GM21367 (cell line): Measurements from ENCODE around the gene NKAIN4.
"Not testable (repeated sequence)": the region's sequence is repeated elsewhere in the genome, so short reads cannot be mapped to it uniquely, and the experiment has no call there.

Experiments used
- ATAC-seq: cut with Tn5 transposase; IDR thresholded peaks from one replicate; pipeline ENCODE4 v1.9.1; 2021; ENCODE audit not compliant: unreplicated experiment

The NKAIN4 gene

DNA sequence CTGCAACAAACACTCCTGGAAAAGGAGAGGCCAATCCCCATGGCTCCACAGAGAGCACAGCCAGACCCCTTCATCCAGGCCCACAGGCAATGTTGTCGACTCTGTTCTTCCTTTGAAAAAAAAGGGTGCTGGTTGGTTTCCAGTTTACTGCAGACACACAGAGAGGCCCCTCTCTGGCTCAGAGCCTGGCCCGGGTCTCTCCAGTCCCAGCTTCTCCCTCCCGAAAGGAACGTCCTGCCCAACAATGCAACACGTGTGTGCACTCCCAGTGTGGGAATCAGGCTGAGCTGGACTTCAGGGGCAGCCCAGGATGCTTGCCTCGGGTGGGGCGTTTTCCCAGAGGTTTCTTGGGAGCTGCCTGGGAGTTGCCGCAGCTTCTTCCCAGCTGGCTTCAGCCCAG lies 4.5 kb upstream of the NKAIN4 start:
- ATAC-seq = no peak

GRCh38 chr20:63257629-63258028 lies 3.4 kb upstream of the NKAIN4 start:
- ATAC-seq = no peak

DNA sequence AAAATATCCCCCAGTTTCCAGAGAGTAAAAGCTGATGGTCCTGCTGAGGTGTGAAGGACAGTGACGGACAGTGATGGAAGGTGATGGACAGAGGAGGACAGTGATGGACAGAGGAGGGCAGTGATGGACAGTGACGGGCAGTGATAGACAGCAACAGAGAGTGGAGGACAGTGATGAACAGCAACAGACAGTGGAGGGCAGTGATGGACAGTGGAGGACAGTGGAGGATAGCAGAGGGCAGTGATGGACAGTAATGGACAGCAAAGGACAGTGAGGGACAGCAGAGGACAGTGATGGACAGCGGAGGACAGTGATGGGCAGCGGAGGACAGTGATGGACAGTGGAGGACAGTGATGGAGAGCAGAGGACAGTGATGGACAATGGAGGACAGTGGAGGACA lies 2.7 kb upstream of the NKAIN4 start:
- ATAC-seq = no peak

- ATAC-seq = no peak
Measured at GRCh38 chr20:63255931-63256704, 1.9 kb upstream of the NKAIN4 start.

DNA sequence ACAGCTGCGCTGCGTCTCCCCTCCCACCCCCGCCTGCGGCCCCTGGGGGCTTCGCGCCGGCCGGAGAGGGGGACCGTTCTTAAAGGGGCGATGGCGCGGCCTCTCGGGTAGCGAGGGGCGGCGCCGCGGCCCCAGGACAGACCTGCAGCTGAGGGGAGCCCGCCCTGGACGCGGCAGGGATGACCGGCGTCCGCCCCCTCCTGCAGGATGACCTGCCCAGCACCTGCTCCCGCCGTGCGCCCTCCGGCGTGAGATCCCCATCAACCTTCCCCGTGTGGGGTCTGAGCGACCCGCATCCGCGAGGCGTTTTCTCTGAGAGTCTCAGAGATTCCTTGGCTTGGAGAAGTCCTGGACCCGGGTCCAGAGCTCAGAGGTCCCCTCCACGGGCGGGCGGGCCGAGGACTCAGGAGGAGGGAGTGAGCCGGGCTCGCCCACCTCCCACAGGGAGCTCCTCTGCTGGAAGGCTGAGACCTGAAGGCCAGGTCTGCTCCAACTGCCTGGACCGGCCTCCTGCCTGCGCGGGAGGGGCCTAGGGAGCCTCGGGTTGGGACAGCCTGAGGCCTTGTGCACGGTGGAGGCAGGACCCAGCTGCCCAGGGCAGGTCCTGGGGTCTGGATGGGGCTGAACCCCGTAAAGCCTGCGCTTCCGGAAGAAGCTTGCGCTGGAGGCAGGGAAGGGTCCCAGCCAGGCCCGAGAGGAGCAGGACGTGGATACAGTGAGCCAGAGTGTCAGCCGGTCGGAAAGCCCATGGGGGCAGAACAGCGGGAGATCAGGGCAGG lies 532 bp upstream of the NKAIN4 start:
- no peak for ATAC-seq

GRCh38 chr20:63253438-63254231 lies 628 bp downstream of the NKAIN4 start:
- no peak for ATAC-seq

DNA sequence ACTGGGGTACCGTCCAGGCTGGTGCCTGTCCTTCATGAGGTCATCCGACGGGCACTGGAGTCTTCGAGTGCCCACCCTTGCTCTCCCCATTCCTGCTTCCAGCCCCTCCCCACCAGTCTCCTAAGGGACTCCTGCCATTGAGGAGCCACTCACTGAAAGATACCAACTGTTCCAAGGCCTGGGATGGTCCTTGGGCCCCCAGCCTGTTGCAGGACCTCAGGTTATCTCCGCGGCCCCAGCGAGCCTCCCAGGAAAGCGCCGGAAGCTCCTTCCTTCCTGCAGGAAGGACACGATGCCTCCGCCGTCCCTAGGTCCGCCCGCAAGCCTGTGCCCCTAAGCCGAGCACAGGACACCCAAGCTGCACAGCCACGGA lies 1.2 kb downstream of the NKAIN4 start:
- ATAC-seq = no peak

DNA sequence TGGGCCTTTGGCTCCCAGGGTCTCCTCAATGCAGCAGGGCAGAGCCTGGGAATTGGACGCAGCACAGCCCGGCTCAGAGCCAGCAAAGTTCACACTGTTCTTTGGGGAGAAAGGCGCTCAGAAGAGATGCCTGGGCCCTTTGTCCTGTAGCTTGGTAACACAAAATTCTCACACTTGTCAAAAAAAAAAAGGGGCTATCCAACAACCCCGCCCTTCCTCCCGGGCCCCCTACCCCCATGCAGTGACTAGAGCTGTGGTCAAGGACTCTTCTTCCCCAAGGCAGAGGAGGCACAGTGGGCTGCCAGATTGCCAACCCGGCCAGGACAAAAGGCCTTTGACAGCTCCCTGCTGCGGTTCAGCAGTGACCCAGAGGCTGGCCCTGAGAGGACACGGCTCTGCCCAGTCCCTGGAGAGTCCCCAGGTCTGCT lies 2.0 kb downstream of the NKAIN4 start:
- no peak for ATAC-seq

GRCh38 chr20:63251350-63251749 lies 2.9 kb downstream of the NKAIN4 start:
- ATAC-seq = not testable (repeated sequence)

- no peak for ATAC-seq
Measured at GRCh38 chr20:63249891-63250290, 4.4 kb downstream of the NKAIN4 start.

GRCh38 chr20:63248835-63249591 lies 5.2 kb downstream of the NKAIN4 start:
- ATAC-seq = no peak

DNA sequence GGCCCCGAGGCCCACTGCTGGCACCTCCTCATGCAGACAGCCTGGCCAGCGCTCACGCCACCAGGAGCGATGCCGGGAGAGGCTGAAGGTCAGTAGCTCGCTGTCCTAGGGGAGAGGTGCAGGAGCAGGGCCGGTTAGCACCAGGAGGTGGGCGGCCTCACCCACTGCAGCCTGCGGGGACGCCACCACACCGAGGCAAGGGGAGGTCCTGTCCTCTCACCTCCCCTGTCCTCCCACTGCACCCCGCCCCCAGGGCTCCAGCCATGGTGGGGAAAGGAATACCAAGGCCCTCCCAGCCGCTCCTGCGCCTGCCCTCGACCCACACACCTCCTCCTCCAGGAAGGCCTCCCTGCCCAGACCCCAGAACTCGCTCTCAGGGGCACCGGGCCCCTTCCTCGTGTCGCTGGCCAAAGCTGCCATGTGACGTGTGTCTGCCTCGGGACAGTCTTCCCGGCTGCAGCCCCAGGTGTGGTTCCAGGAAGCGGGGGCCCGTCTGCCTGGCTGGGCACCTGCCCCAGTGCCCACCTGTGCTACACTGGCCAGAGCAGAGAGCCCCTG lies 6.5 kb downstream of the NKAIN4 start:
- ATAC-seq = no peak

GRCh38 chr20:63246490-63247288 lies 7.6 kb downstream of the NKAIN4 start:
- ATAC-seq = no peak

GRCh38 chr20:63244468-63244867 lies 9.8 kb downstream of the NKAIN4 start:
- ATAC-seq = no peak

DNA sequence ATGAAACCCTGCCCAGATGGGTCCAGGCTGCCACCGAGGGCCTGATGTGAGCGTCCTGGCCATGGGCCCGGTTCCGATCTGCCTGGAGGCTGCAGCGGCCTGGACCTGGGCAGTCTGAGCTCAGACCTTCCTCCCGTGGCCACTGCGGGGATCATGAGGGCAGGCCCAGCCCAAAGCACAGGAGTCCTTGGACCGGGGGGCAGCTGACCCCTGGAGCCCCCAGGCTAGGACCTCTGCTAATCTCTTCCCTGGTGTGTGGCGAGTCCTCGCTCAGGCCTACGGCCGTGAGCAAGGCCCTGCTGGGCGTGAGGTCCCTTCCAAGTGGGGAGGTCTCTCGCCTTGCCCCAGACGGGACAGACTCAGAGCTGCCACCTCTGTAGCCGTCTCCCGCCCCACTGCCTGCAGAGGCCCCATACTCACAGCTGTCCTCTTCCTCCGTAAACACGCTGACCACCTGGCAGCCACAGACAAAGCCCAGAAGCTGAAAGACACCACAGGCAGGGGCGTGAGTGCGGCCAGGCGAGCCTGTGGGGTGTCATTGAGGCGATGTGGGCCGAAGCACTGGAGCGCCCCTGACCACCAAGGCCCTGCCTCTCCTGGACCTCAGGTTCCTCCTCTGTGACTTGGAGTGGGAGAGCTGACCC lies 10.5 kb downstream of the NKAIN4 start:
- no peak for ATAC-seq

- ATAC-seq = no peak
Measured at GRCh38 chr20:63242736-63243135, 11.5 kb downstream of the NKAIN4 start.

DNA sequence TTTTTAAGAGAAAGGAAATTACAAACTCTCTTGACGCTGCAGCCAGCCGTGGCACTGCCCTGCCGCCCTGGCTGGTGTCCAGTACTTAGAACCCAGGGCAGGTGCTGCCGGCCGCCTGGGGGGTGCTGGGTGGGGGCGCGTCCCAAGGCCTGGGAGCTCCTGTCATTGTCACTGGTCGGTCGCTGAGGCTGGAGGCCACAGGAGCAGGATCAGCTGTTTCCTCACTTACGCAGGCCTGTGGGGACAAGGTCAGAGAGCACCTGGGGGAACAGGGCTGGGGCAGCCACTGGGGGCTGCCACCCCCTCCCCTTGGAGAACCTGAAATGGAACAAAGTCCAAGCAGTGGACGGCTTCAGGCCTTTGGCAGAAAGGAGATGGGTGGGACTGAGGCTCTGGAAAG lies 13.0 kb downstream of the NKAIN4 start:
- no peak for ATAC-seq

DNA sequence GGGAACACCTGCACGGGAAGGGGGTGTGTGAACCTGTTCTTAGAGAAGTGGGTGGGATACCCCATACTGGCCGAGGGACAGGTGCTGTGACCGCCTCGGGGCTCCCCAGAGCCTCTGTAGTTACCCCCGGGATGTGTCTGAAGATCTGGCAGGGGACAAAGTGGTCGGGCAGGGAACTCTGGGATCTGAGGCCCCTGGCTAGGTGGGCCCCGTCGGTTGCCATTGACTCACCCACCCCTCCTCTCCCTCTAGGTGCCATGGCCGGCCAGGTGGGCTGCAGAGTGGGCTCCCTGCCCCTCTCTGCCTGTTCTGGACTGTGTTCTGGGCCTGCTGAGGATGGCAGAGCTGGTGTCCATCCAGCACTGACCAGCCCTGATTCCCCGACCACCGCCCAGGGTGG lies 14.3 kb downstream of the NKAIN4 start:
- no peak for ATAC-seq

- ATAC-seq = no peak
Measured at GRCh38 chr20:63239431-63239830, 14.8 kb downstream of the NKAIN4 start.
